WTC11 (cell line): ENCODE results near the gene DACT1.

Source experiments
- JUN ChIP-seq: sonication (generic); formaldehyde crosslinking; IDR thresholded peaks from 2 replicates; pipeline ENCODE4 v1.8.0; 2023; ENCODE audit warnings: mild to moderate bottlenecking, missing genetic modification reagents
- ZNF512 ChIP-seq: sonication (generic); formaldehyde crosslinking; IDR thresholded peaks from 2 replicates; pipeline ENCODE4 v1.8.1; 2022; ENCODE audit warnings: missing genetic modification reagents, borderline replicate concordance
- TF ChIP-seq, protein P1 (sequence below): fragments of 200-600 bp; IDR thresholded peaks from 2 replicates; pipeline ENCODE4 v1.8.0; 2022; ENCODE audit warnings: antibody characterized with exemption
- TF ChIP-seq, protein P2 (sequence below): sonication (generic); formaldehyde crosslinking; IDR thresholded peaks from 2 replicates; pipeline ENCODE4 v1.8.1; 2023; ENCODE audit warnings: mild to moderate bottlenecking, missing genetic modification reagents, moderate library complexity

- TF ChIP-seq JUN = no peak
- TF ChIP-seq ZNF512 (CRISPR knock-in tag) = no peak
- TF ChIP-seq, protein P1, sequence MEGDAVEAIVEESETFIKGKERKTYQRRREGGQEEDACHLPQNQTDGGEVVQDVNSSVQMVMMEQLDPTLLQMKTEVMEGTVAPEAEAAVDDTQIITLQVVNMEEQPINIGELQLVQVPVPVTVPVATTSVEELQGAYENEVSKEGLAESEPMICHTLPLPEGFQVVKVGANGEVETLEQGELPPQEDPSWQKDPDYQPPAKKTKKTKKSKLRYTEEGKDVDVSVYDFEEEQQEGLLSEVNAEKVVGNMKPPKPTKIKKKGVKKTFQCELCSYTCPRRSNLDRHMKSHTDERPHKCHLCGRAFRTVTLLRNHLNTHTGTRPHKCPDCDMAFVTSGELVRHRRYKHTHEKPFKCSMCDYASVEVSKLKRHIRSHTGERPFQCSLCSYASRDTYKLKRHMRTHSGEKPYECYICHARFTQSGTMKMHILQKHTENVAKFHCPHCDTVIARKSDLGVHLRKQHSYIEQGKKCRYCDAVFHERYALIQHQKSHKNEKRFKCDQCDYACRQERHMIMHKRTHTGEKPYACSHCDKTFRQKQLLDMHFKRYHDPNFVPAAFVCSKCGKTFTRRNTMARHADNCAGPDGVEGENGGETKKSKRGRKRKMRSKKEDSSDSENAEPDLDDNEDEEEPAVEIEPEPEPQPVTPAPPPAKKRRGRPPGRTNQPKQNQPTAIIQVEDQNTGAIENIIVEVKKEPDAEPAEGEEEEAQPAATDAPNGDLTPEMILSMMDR = no peak
- TF ChIP-seq, protein P2, sequence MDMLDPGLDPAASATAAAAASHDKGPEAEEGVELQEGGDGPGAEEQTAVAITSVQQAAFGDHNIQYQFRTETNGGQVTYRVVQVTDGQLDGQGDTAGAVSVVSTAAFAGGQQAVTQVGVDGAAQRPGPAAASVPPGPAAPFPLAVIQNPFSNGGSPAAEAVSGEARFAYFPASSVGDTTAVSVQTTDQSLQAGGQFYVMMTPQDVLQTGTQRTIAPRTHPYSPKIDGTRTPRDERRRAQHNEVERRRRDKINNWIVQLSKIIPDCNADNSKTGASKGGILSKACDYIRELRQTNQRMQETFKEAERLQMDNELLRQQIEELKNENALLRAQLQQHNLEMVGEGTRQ (CRISPR knock-in tag) = no peak
Measured at GRCh38 chr14:58677996-58678395, 40.2 kb downstream of the DACT1 start.
